Measurements from ENCODE around the gene TOR1AIP2.

TOR1AIP2 gene

GRCh38 chr1:179877586-179878265, at the start of gene TOR1AIP2:
TSS of gene TOR1AIP2 (minus strand) at chr1:179877803. CDS start at chr1:179852665, 25,138 bp downstream.
- peak; percentile 16 for DNase-seq

GRCh38 chr1:179926850-179927205, 49.2 kb upstream of the TOR1AIP2 start:
- DNase-seq = no peak

GRCh38 chr1:179925922-179926849, 48.6 kb upstream of the TOR1AIP2 start:
- no peak for DNase-seq

- DNase-seq = no peak
Observed at GRCh38 chr1:179925302-179925701, 47.7 kb upstream of the TOR1AIP2 start.

- no peak for DNase-seq
Observed at GRCh38 chr1:179924268-179924667, 46.7 kb upstream of the TOR1AIP2 start.

- no peak for DNase-seq
Observed at GRCh38 chr1:179923029-179923428, 45.4 kb upstream of the TOR1AIP2 start.

GRCh38 chr1:179921981-179922872, 44.6 kb upstream of the TOR1AIP2 start:
- DNase-seq = no peak

GRCh38 chr1:179921472-179921871, 43.9 kb upstream of the TOR1AIP2 start:
- DNase-seq = no peak

GRCh38 chr1:179917601-179918429, 40.2 kb upstream of the TOR1AIP2 start:
- no peak for DNase-seq

- DNase-seq = no peak
Observed at GRCh38 chr1:179911812-179912211, 34.2 kb upstream of the TOR1AIP2 start.

- DNase-seq = no peak
Observed at GRCh38 chr1:179910934-179911333, 33.3 kb upstream of the TOR1AIP2 start.

- no peak for DNase-seq
Observed at GRCh38 chr1:179889589-179889988, 12.0 kb upstream of the TOR1AIP2 start.

GRCh38 chr1:179888071-179888470, 10.5 kb upstream of the TOR1AIP2 start:
- no peak for DNase-seq

- no peak for DNase-seq
Observed at GRCh38 chr1:179883745-179884138, 6.1 kb upstream of the TOR1AIP2 start.

- DNase-seq = no peak
Observed at GRCh38 chr1:179883040-179883744, 5.6 kb upstream of the TOR1AIP2 start.

GRCh38 chr1:179882253-179883039, 4.8 kb upstream of the TOR1AIP2 start, which contains the start of gene TOR1AIP1:
TSS of gene TOR1AIP1 (plus strand) at chr1:179882285. CDS start at chr1:179882503, 218 bp downstream.
- peak; percentile 90 for DNase-seq

GRCh38 chr1:179881642-179882252, 4.1 kb upstream of the TOR1AIP2 start:
- no peak for DNase-seq

- DNase-seq = no peak
Observed at GRCh38 chr1:179879797-179880196, 2.2 kb upstream of the TOR1AIP2 start.

- DNase-seq = no peak
Observed at GRCh38 chr1:179876300-179876715, 1.3 kb downstream of the TOR1AIP2 start.
